ENCODE measurements around the gene PRDM10.

DNA sequence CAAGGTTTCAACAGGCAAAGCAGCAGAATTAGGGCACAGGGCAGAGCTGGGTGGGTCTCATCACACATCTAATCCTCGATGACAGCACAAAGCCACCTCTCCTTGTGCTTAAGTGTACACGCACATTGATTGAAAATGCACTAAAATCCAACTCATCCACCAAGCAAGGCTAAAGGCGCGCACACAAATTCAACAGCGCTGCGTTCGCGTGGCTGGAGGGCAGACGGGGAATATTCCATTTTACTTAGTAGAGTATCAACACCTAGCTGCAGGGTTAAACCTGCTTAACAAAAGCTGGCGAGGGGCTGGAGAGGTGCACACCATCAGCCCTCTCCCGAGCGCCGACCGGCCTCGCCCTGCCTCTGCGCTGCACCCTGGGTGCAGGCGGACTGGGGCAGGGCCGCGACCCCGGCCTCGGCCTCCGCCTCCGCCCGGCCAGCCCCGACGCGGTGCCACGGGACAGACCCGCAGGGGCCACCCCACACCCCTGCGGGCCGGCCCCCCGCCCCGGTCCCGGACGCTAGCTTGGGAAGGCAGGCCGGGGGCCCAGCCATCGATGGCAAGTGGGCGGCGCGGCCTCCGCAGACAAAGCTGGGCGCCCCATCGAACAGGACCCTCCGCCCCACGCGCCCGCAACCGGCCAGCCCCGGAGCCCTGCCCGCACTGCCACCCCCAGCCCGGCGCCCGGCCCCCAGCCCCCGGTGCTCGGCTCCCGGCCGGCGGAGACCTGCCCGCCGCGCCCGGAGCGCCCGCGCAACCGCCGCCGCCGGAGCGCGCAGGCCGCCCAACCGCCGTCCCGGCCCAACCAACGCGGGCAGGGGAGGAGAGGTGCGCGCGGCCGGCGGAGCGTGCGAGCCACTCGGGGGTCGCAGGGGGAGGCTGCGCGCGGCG is 929 bp downstream of the PRDM10 start:
- TF ChIP-seq CTCF (IDR thresholded peaks at IDR 0.05) (no peak), POLR2A (IDR thresholded peaks at IDR 0.05) (no peak)

All from right lobe of liver (tissue), 4 donors.